Measurements from ENCODE around the gene PSME1. TPM values are rescaled to one million over a fixed set of nuclear protein-coding genes. Genes with fewer than 3 reads are reported as not detected.

The PSME1 gene
- total and polyA plus RNA-seq, 2 of the 13 experiments (the other 11 are each of a cell fraction or from before 2014, with no cell fraction given): 159 to 608 TPM

DNA sequence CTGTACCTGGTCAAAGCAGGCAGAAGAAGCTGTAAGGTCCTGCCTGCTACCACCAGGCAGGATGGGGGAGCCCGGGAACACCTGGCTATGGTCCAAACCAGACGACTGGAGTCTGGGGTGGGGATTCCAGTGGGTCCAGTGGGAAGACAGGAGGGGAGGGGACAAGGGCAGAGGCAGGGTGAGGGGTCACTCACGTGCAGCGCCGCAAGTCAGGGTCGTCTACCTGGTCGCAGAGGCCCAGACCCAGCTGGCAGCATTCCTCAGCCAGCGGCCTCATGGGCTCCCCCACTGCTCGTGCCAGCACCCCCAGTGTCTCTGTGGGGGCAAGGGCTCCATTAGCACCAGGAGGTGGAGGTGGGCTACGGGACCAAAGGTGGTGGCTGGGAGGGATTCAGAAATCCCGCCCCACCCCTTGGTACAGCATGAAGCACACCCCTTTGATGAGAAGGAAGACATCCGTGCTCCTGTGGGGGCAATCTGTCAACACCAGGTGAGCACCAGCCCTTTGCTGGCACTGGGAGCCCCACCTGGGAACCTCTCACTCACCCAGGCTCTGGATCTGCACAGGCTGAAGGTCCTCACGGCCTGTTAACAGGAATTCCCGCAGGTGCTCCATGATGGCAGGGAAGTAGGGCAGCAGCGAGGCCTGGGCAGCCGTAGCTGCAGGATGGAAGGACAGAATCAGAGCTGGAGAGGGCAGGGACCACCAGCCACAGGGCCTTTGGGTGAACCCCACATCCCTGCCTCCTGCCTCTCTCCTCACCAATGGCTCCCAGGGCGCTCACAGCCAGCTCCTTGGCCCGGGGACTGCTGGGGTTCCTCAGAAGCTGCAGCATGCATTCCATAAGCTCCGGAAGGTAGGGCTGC is 48.3 kb downstream of the PSME1 start:
- FAIRE-seq: no peak
- no peak for TF ChIP-seq ZNF484 (CRISPR knock-in tag; IDR thresholded peaks at IDR 0.05; ENCODE audit: borderline replicate concordance, low read depth)
- TF ChIP-seq RBFOX2 (IDR thresholded peaks at IDR 0.05; ENCODE audit: low read depth, low read length): peak; percentile 39; the same call in 1 of the 2 replicates
- no peak for TF ChIP-seq YY1 (IDR thresholded peaks at IDR 0.05; ENCODE audit: insufficient read depth, insufficient replicate concordance, low read depth, low read length)
- TF ChIP-seq, protein P1, sequence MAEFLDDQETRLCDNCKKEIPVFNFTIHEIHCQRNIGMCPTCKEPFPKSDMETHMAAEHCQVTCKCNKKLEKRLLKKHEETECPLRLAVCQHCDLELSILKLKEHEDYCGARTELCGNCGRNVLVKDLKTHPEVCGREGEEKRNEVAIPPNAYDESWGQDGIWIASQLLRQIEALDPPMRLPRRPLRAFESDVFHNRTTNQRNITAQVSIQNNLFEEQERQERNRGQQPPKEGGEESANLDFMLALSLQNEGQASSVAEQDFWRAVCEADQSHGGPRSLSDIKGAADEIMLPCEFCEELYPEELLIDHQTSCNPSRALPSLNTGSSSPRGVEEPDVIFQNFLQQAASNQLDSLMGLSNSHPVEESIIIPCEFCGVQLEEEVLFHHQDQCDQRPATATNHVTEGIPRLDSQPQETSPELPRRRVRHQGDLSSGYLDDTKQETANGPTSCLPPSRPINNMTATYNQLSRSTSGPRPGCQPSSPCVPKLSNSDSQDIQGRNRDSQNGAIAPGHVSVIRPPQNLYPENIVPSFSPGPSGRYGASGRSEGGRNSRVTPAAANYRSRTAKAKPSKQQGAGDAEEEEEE (CRISPR knock-in tag; IDR thresholded peaks at IDR 0.05; ENCODE audit: borderline replicate concordance): no peak
- 0 out of 2 replicates have a peak, but pooled peaks have one; percentile 7 for TF ChIP-seq ZNF768 (CRISPR knock-in tag; IDR thresholded peaks at IDR 0.05)
- TF ChIP-seq, protein P2, sequence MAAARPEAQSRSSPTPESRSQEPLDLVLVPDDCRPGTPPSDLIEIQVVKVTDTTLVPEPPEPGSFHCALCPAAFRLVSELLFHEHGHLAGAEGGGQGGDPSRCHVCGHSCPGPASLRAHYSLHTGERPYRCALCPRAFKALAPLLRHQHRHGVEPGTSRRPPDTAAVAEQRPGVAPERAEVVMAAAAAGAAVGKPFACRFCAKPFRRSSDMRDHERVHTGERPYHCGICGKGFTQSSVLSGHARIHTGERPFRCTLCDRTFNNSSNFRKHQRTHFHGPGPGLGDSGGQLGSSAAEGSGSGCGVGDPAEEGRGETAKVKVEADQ (CRISPR knock-in tag; IDR thresholded peaks at IDR 0.05; ENCODE audit: borderline replicate concordance): no peak
- 0 out of 2 replicates have a peak, but pooled peaks have one; percentile 30 for TF ChIP-seq ZNF660 (CRISPR knock-in tag; IDR thresholded peaks at IDR 0.05; ENCODE audit: borderline replicate concordance, low read depth)
- 0 out of 2 replicates have a peak, but pooled peaks have one; percentile 73 for TF ChIP-seq ZNF737 (CRISPR knock-in tag; IDR thresholded peaks at IDR 0.05; ENCODE audit: borderline replicate concordance)
- TF ChIP-seq MED8 (CRISPR knock-in tag; IDR thresholded peaks at IDR 0.05; ENCODE audit: insufficient replicate concordance): peak; percentile 38
- peak; percentile 66 for TF ChIP-seq AGO2 (optimal IDR thresholded peaks at IDR 0.05; ENCODE audit: low read depth, low read length)
- 0 out of 2 replicates have a peak, but pooled peaks have one; percentile 14 for TF ChIP-seq REXO4 (CRISPR knock-in tag; IDR thresholded peaks at IDR 0.05; ENCODE audit: borderline replicate concordance)
- 0 out of 2 replicates have a peak, but pooled peaks have one; percentile 86 for TF ChIP-seq ATRX (CRISPR knock-in tag; IDR thresholded peaks at IDR 0.05; ENCODE audit: borderline replicate concordance)
- 0 out of 2 replicates have a peak, but pooled peaks have one; percentile 29 for TF ChIP-seq UBTF (CRISPR knock-in tag; IDR thresholded peaks at IDR 0.05)
- TF ChIP-seq ZNF782 (CRISPR knock-in tag; IDR thresholded peaks at IDR 0.05; ENCODE audit: borderline replicate concordance): no peak
- no peak for TF ChIP-seq HNF1B (CRISPR knock-in tag; IDR thresholded peaks at IDR 0.05)

More for the DNA sequence above, 48.3 kb downstream of the PSME1 start:
- H3K27me3 ChIP-seq (ENCODE audit: control insufficient read depth in 1 of 2, insufficient read depth in 2 of 2, low read length in 2 of 2): no peaks in the 10 kb centered on the region
- in situ Hi-C loops (cut with HindIII; ENCODE audit: extremely low pct_ligation_motif_present, low pct_unique_long_range_greater_than_20kb): no loop called here
- H3K4me2 ChIP-seq (ENCODE audit: low read depth, low read length): no peak overlapping the region
- H3K27ac ChIP-seq (ENCODE audit: extremely low read length, insufficient read depth, low read length): no peak overlapping the region
- 95% methylated on average over 17 of the region's 19 CpGs for WGBS (ENCODE audit: low lambda C conversion rate)
- ChIA-PET POLR2A (interaction anchor here (0.9 to 8.1 kb wide), 7 partner anchors 11 to 90 kb away, joined by 3 to 53 read pairs (median 4); partner anchors contain the start of genes CHMP4A, IRF9, PCK2 and PSME2), CTCF (ENCODE audit: low intra/inter-chr PET ratio, low total read pairs) (no interaction called here)
- no peak overlapping the region for H2AFZ ChIP-seq (ENCODE audit: low read length)
- no peaks in the 10 kb centered on the region for H3K9me3 ChIP-seq (ENCODE audit: low read length)
- H3K79me2 ChIP-seq (ENCODE audit: insufficient read depth, low read length): peaks cover 15% of the 10 kb centered on the region
- no peaks in the 10 kb centered on the region for H4K20me1 ChIP-seq (ENCODE audit: insufficient read depth, low read length)
- intact Hi-C loops (cut with micrococcal nuclease; ENCODE audit: unreplicated experiment): no loop called here
- H3K36me3 ChIP-seq (replicated peaks in 1 of 2; ENCODE audit: control insufficient read depth in 1 of 2, insufficient read depth in 2 of 2, low read length in 2 of 2): peaks cover 78 to 82% of the 10 kb centered on the region in 2 experiments
- no TSS peak for BruUV-seq (replicated peaks)
- no peak overlapping the region for H3K9ac ChIP-seq (ENCODE audit: insufficient read depth, low read depth, low read length)
- H3K4me3 ChIP-seq (replicated peaks in 1 of 3; ENCODE audit: insufficient read depth in 1 of 3, low read depth in 2 of 3, low read length in 3 of 3): no peak overlapping the region
- no peak for DNase-seq (ENCODE audit: low spot score)
- peaks cover 19% of the 10 kb centered on the region for H3K4me1 ChIP-seq (ENCODE audit: insufficient read depth, low read length)
- ATAC-seq: no peak

Data from HepG2 (cell line).